Skeletal muscle tissue (tissue), 4 donors: ENCODE results near the gene EIF4E2. TPM values are rescaled to one million over a fixed set of nuclear protein-coding genes. Genes with fewer than 3 reads are reported as not detected.

Experiments used
- H3K27ac ChIP-seq: one replicate; pipeline ENCODE4 v1.7.0; 2013; ENCODE audit warnings: mild to moderate bottlenecking, low read depth, low read length, inconsistent platforms
- H3K27me3 ChIP-seq, 3 donors: one replicate each; pipeline ENCODE4 v1.7.0; 2013; ENCODE audit warnings: low read length in 3 of 3; ENCODE audit not compliant: control insufficient read depth in 3 of 3, insufficient read depth in 3 of 3
- H3K36me3 ChIP-seq, 3 donors: one replicate each; pipeline ENCODE4 v1.7.0; 2013; ENCODE audit warnings: low read length in 3 of 3; ENCODE audit not compliant: control insufficient read depth in 3 of 3, insufficient read depth in 3 of 3
- H3K4me1 ChIP-seq, 3 donors: one replicate each; pipeline ENCODE4 v1.7.0; 2013; ENCODE audit warnings: low read length in 3 of 3, mild to moderate bottlenecking in 3 of 3; ENCODE audit not compliant: control insufficient read depth in 3 of 3, insufficient read depth in 3 of 3
- H3K4me3 ChIP-seq, 3 donors: one replicate each; pipeline ENCODE4 v1.7.0; 2013; ENCODE audit warnings: low read length in 3 of 3
- H3K9ac ChIP-seq, 3 donors: one replicate each; pipeline ENCODE4 v1.7.0; 2013; ENCODE audit warnings: low read length in 3 of 3, mild to moderate bottlenecking in 3 of 3, moderate library complexity in 2 of 3, low read depth in 1 of 3
- H3K9me3 ChIP-seq, 3 donors: one replicate each; pipeline ENCODE4 v1.7.0; 2013; ENCODE audit warnings: low read length in 3 of 3; ENCODE audit not compliant: control insufficient read depth in 3 of 3
- total RNA-seq: library from RNA; depleted of rRNA; stranded (reverse); fragments of >200 nt; gene quantifications from one replicate; pipeline ENCODE4 v1.2.3, GENCODE V29; 2014
- donor health status: Osteomylitis.

The EIF4E2 gene
- total RNA-seq, 1 donor from 2014 or later: 204 TPM

GRCh38 chr2:232541961-232542714 is 8.4 kb upstream of the EIF4E2 start:
- Histone ChIP-seq H3K4me3 (no peak overlapping the region), H3K9me3 (no peaks in the 10 kb centered on the region), H3K36me3 (peaks cover 6 to 7% (median 6%) of the 10 kb centered on the region in 3 donors), H3K27me3 (peaks cover 0 to 4% (median 0%) of the 10 kb centered on the region in 3 donors), H3K4me1 (peaks cover 16 to 65% (median 44%) of the 10 kb centered on the region in 3 donors), H3K27ac (no peak overlapping the region), H3K9ac (peak overlapping the region in 1 of 3 donors; percentile 33)

DNA sequence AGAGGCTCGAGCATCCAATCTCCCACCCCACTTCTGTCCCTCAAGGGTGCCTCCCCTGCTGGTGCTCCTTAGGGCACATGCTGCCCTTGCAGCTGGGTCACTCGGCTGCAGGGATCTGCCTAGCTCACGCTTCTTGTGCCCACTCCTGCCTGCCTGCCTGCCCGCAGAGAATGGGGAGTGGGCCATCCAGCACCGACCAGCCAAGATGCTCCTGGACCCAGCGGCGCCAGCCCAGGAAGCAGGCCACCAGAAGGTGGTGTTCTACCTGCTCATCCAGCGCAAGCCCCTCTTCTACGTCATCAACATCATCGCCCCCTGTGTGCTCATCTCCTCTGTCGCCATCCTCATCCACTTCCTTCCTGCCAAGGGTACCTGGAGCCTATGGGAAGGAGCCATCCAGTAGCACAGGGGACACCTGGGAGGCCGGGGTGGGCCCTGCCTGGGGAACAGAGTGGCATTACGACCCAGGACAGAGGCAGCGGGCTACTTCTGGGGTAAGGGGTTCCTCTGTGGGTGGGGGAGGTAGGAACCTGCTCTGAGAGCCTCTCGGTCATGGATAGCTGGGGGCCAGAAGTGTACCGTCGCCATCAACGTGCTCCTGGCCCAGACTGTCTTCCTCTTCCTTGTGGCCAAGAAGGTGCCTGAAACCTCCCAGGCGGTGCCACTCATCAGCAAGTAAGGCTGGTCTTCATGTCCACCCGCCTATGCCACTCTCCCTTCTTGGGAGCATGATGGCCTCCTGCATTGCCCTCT is 7.6 kb upstream of the EIF4E2 start:
- H3K9me3 ChIP-seq: no peaks in the 10 kb centered on the region
- no peak overlapping the region for H3K27ac ChIP-seq
- no peak overlapping the region for H3K9ac ChIP-seq
- peaks cover 10 to 64% (median 42%) of the 10 kb centered on the region in 3 donors for H3K4me1 ChIP-seq
- no peak overlapping the region for H3K4me3 ChIP-seq
- H3K27me3 ChIP-seq: peaks cover 0 to 4% (median 0%) of the 10 kb centered on the region in 3 donors
- H3K36me3 ChIP-seq: peaks cover 7 to 11% (median 9%) of the 10 kb centered on the region in 3 donors

- Histone ChIP-seq H3K4me3 (no peak overlapping the region), H3K27ac (no peak overlapping the region), H3K27me3 (peaks cover 0 to 4% (median 0%) of the 10 kb centered on the region in 3 donors), H3K9ac (no peak overlapping the region), H3K4me1 (peaks cover 10 to 61% (median 38%) of the 10 kb centered on the region in 3 donors), H3K9me3 (no peaks in the 10 kb centered on the region), H3K36me3 (peaks cover 7 to 11% (median 9%) of the 10 kb centered on the region in 3 donors)
These were observed 7.0 kb upstream of the EIF4E2 start for GRCh38 chr2:232543491-232543890.

DNA sequence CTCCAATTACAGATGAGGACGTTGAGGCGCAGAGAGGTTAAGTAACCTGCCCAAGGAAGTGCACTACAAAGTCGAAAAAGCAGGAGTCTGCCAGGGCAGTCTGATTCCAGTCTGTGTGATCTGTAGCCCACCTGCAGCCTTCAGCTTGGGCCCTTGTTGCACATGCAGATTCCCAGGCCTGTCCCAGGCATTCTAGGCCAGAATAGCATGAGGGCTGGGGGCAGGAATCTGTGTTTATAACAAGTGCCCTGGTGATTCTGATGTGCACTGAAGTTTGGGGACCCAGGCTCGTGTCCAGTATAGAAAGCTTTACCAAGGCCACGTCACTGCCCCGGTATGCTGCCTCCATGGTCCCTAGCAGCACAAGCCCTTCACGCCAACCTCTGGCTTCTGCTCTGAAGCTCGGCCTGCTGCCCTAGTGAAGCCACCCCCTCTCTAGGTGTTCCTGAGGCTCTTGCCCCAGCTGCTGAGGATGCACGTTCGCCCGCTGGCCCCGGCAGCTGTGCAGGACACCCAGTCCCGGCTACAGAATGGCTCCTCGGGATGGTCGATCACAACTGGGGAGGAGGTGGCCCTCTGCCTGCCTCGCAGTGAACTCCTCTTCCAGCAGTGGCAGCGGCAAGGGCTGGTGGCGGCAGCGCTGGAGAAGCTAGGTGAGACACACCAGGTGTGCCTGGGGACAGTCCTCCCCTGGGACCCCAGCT is 6.4 kb upstream of the EIF4E2 start:
- Histone ChIP-seq H3K36me3 (peaks cover 7 to 11% (median 9%) of the 10 kb centered on the region in 3 donors), H3K9ac (no peak overlapping the region), H3K4me3 (no peak overlapping the region), H3K9me3 (no peaks in the 10 kb centered on the region), H3K27ac (no peak overlapping the region), H3K27me3 (peaks cover 0 to 4% (median 0%) of the 10 kb centered on the region in 3 donors), H3K4me1 (peaks cover 9 to 55% (median 33%) of the 10 kb centered on the region in 3 donors)

DNA sequence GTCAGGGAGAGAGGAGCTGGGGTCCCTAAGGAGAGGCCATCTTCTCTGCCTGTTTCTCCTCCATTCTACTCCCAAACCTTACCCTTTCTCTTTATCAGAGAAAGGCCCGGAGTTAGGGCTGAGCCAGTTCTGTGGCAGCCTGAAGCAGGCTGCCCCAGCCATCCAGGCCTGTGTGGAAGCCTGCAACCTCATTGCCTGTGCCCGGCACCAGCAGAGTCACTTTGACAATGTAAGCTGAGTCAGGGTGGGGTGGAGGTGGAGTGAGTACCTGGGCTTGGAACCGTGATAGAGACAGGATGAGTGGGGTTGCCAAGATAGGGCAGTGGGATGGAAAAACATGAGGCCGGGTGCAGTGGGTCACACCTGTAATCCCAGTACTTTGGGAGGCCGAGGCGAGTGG is 5.8 kb upstream of the EIF4E2 start:
- peaks cover 0 to 3% (median 0%) of the 10 kb centered on the region in 3 donors for H3K27me3 ChIP-seq
- H3K9me3 ChIP-seq: no peaks in the 10 kb centered on the region
- H3K9ac ChIP-seq: no peak overlapping the region
- peaks cover 3 to 49% (median 27%) of the 10 kb centered on the region in 3 donors for H3K4me1 ChIP-seq
- no peak overlapping the region for H3K4me3 ChIP-seq
- H3K27ac ChIP-seq: no peak overlapping the region
- H3K36me3 ChIP-seq: peaks cover 7 to 11% (median 9%) of the 10 kb centered on the region in 3 donors

DNA sequence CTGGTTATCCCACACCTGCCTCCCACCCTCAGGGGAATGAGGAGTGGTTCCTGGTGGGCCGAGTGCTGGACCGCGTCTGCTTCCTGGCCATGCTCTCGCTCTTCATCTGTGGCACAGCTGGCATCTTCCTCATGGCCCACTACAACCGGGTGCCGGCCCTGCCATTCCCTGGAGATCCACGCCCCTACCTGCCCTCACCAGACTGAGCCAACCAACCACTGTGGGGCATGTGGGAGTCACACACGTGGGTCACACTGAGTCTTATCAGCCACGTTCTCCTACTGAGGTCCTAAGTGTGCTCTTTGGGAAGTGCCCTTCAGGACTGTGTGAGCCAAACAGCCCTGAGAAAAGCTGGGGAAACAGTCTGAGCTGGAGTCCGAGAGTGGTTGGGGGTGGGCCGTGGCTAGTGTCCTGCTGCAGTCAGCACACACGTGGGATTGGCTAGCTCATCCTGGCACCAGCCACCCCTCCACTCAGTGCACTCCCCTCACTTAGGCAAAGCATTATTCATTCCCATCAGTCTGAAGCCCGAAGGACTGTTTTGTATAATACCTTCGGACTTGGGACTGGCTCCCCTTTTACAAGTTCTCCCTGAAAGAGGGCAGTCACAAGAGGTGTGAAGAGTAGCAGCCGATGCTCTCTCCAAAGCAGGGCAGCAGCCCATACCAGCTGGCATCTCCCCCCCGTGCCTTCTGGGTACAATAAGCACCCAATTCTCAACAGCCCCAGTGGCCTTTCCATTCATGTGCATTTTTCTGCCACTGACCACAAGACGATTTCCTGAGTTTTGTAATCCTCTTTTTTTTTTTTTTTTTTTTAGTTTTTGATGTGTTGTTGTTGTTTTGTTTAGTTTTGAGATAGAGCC is 4.7 kb upstream of the EIF4E2 start:
- Histone ChIP-seq H3K36me3 (peaks cover 7 to 11% (median 9%) of the 10 kb centered on the region in 3 donors), H3K9ac (peak overlapping the region in 1 of 3 donors; percentile 40), H3K4me3 (no peak overlapping the region), H3K9me3 (no peaks in the 10 kb centered on the region), H3K4me1 (peaks cover 2 to 39% (median 17%) of the 10 kb centered on the region in 3 donors), H3K27ac (no peak overlapping the region), H3K27me3 (no peaks in the 10 kb centered on the region)

- H3K4me3 ChIP-seq: no peak overlapping the region
- H3K9ac ChIP-seq: no peak overlapping the region
- peaks cover 5 to 20% (median 11%) of the 10 kb centered on the region in 3 donors for H3K36me3 ChIP-seq
- no peak overlapping the region for H3K27ac ChIP-seq
- peaks cover 11 to 53% (median 21%) of the 10 kb centered on the region in 3 donors for H3K4me1 ChIP-seq
- no peaks in the 10 kb centered on the region for H3K9me3 ChIP-seq
- H3K27me3 ChIP-seq: no peaks in the 10 kb centered on the region
These were observed 2.5 kb upstream of the EIF4E2 start for GRCh38 chr2:232547991-232548390.

DNA sequence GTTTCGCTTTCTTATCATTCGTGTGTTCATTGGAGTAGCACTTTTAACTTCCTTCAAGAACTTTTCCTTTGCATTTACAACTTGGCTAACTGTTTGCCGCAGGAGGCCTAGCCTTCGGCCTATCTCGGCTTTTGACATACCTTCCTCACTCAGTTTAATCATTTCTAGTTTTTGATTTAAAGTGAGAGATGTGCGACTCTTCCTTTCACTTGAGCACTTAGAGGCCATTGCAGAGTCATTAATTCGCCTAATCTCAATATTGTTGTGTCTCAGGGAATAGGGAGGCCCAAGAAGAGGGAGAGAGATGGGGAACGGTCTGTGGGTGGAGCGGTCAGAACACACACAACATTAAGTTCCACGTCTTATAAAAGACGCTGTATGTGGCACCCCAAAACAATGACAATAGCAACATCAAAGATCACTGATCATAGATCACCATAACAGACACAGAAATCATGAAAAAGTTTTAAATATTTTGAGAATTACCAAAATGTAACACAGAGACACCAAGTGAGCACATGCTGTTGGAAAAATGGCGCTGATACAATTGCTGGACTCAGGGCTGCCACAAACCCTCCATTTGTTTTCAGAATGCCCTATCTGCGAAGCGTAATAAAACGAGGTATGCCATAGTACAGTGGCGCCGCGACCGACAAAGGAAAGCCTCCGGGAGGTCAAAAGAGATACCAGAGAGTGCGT is 685 bp upstream of the EIF4E2 start:
- Histone ChIP-seq H3K4me1 (peaks cover 20 to 61% (median 24%) of the 10 kb centered on the region in 3 donors), H3K9ac (peak overlapping the region; percentile 91 to 95 (median 92)), H3K36me3 (peaks cover 5 to 22% (median 11%) of the 10 kb centered on the region in 3 donors), H3K27ac (peak overlapping the region; percentile 97), H3K4me3 (peak overlapping the region; percentile 88 to 95 (median 93)), H3K27me3 (no peaks in the 10 kb centered on the region), H3K9me3 (no peaks in the 10 kb centered on the region)
